Activated CD4-positive, alpha-beta T cell treated with anti-CD3 and anti-CD28 coated beads, Interleukin-2, amount 50 U/mL, for 4 hours (primary cell): ENCODE results near the gene AFMID.
"Not testable (repeated sequence)": the region's sequence is repeated elsewhere in the genome, so short reads cannot be mapped to it uniquely, and the experiment has no call there.

Experiments used
- DNase-seq, 2 experiments: peaks; one replicate each; pipeline ENCODE4 v3.0.0-alpha.2; 2020

The AFMID gene

GRCh38 chr17:78186692-78187595, at the start of gene AFMID, which contains the start of gene TK1:
Gene AFMID (plus strand): TSS chr17:78187362. CDS start chr17:78187371, 9 bp downstream.
Gene TK1 (minus strand): TSS chr17:78187052. CDS start chr17:78186994, 58 bp downstream.
- DNase-seq = peak; percentile 62 to 64

GRCh38 chr17:78137392-78138203, 49.6 kb upstream of the AFMID start:
- DNase-seq = no peak

- DNase-seq = no peak
These were observed 48.7 kb upstream of the AFMID start for GRCh38 chr17:78138204-78139060.

GRCh38 chr17:78139861-78140168, 47.3 kb upstream of the AFMID start:
- DNase-seq = not testable (repeated sequence)

- DNase-seq = peak; percentile 89 to 90
These were observed 46.8 kb upstream of the AFMID start for GRCh38 chr17:78140169-78141051.

GRCh38 chr17:78141437-78142118, 45.6 kb upstream of the AFMID start:
- no peak for DNase-seq

- DNase-seq = no peak
These were observed 44.9 kb upstream of the AFMID start for GRCh38 chr17:78142119-78142861.

GRCh38 chr17:78143214-78144146, 43.7 kb upstream of the AFMID start:
- DNase-seq = no peak

GRCh38 chr17:78144147-78144719, 42.9 kb upstream of the AFMID start:
- no peak for DNase-seq

GRCh38 chr17:78144736-78145641, 42.2 kb upstream of the AFMID start:
- no peak for DNase-seq

- no peak for DNase-seq
These were observed 40.7 kb upstream of the AFMID start for GRCh38 chr17:78146471-78146869.

GRCh38 chr17:78146881-78147280, 40.3 kb upstream of the AFMID start:
- DNase-seq = no peak

GRCh38 chr17:78147315-78147998, 39.7 kb upstream of the AFMID start:
- DNase-seq = no peak

GRCh38 chr17:78148286-78149016, 38.7 kb upstream of the AFMID start:
- no peak for DNase-seq

GRCh38 chr17:78151514-78152008, 35.6 kb upstream of the AFMID start:
- no peak for DNase-seq
